ENCODE measurements around the gene TPPP.
"Not testable (repeated sequence)": the region's sequence is repeated elsewhere in the genome, so short reads cannot be mapped to it uniquely, and the experiment has no call there.

- not testable (repeated sequence) for TF ChIP-seq JUN (IDR thresholded peaks at IDR 0.05; ENCODE audit: borderline replicate concordance, insufficient read depth, insufficient read length, low read depth); CTCF (IDR thresholded peaks at IDR 0.05; ENCODE audit: extremely low read depth in 1 of 2, insufficient read depth in 1 of 2, low read depth in 1 of 2, low read length in 2 of 2); MYC (IDR thresholded peaks at IDR 0.05; ENCODE audit: low read depth, low read length); MAX (IDR thresholded peaks at IDR 0.05; ENCODE audit: insufficient read depth, insufficient read length); POLR2A (IDR thresholded peaks at IDR 0.05; ENCODE audit: low read depth, low read length)
Measured at GRCh38 chr5:708374-708773, 15.2 kb upstream of the TPPP start.
